Activated gamma-delta T cell treated with anti-CD3 and anti-CD28 coated beads, Interleukin-2, amount 50 U/mL, for 16 hours (primary cell): ENCODE measurements around the gene UBE2E2.

Experiments used
- DNase-seq: peaks from one replicate; pipeline ENCODE4 v3.0.0-alpha.2; 2020; ENCODE audit warnings: low read depth

Gene UBE2E2

GRCh38 chr3:23537101-23537551 lies 334.0 kb downstream of the UBE2E2 start:
- no peak for DNase-seq

DNA sequence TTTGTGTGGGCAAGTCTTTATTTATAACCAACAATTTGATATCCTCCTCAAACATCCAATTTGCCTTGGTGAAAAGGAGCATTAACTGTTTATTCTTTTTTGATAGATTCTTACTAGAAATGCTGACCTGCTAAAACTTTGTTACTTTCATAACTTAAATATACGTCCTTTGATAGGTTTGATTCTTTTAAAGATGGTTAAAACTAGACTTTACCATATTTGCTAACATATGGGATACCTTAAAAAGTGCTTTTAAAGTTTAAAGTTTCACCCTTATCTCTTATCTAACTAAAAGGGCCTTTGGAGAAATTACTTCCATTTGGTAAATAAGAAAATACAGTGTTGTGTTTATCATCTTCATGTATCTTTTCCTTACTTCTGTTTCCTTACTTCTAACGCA lies 336.1 kb downstream of the UBE2E2 start:
- no peak for DNase-seq

GRCh38 chr3:23540600-23540999 lies 337.5 kb downstream of the UBE2E2 start:
- no peak for DNase-seq

DNA sequence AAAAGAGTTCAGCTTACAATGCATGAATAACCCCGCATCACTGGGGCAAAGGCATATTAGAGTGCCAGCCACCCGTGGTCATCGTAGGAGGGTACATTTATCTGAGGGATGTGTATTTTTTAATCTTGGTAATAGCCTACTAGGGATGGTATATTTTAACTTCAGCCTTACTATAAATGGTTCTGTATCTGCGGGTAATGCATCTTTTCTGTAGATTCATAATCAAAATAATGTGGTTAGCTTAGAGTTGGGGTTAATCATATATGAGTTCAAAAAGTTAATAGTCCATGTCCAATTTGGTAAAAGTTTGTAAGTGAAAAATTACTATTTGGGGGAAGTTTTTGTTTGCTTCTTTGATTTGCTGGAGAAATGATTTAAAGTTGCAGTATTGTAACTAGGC lies 339.0 kb downstream of the UBE2E2 start:
- no peak for DNase-seq

GRCh38 chr3:23546181-23546580 lies 343.1 kb downstream of the UBE2E2 start:
- no peak for DNase-seq

DNA sequence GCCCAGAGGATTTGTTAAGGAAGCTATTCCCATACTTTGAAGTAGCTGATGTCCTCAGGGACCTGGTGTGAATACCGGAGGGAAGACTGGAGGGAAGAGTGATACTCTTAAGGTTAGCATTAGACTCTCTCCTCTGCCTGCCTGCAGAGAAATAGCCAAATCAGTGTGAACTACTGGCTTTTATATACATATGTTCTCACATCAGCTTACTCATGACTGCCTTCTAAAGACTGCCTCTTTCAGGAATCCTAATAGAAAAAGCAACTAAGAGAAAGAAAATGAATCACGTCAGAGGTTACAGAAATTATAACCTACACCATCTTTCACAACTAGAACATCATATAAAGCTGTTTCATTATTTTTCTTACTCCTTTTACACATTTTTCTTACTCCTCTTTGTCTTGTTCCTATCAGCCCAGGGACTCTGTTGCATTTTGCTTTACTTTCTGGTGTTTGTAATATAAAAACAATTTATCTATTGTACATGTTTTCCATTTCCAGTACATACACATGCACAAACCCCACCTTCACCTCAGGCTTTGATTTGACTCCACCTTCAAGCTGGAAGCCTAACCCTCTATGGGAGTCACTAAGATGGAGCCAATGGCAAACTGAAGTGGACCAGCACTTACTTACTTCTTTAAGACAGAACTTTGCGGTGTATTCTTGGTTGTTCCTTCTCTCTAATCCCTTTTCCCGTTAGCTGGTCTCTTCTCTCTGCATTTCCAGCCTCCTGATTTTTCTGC lies 345.0 kb downstream of the UBE2E2 start:
- no peak for DNase-seq

DNA sequence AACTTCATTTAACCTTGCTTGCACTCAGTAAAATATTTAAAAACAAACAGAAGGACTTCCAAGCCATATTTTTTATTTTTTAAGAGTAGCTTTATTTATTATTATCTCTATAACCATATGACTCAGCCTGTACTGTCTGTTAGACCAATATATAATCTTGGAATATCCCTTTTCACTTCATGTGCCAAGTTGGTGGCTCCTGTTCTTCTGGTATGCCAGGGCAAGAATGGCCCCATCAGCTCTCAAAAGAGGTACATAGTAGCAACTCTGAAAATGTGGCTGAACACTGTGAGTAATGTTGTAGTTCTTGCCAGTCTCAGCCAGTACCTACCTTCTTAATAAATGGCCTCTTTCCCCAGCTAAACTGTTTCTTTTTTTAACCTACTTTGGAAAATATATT lies 345.6 kb downstream of the UBE2E2 start:
- DNase-seq: no peak

DNA sequence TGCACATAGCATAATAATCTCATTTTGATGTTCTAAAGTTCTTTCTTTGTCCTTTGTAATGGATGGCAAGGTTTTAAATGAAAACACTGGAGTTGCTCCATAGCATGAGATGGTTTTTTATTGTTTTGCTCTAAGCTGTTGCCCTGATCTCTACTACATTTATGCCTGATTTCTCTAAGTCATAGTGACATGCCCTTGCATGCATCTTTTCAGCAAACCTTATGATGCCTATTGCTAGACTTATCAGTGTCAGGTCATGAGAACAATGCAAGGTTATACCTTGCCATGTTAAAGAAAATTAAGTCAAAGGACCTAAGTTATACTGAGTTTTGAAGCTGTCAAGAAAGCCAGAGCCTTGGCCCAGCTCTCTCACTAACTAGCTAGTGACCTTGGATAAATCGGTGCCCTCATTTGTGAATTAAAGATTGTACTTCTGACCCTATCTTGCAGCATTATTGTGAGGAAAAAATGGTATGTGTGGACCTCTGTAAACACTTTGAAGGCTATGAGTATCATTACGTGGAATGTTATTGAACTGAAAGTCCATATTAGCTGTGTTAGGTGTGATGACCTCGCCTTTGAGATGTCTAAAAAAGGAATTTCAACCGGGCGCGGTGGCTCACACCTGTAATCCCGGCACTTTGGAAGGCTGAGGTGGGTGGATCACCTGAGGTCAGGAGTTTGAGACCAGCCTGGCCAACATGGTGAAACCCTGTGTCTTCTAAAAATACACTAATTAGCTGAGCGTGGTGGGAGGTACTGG lies 346.2 kb downstream of the UBE2E2 start:
- DNase-seq: no peak

DNA sequence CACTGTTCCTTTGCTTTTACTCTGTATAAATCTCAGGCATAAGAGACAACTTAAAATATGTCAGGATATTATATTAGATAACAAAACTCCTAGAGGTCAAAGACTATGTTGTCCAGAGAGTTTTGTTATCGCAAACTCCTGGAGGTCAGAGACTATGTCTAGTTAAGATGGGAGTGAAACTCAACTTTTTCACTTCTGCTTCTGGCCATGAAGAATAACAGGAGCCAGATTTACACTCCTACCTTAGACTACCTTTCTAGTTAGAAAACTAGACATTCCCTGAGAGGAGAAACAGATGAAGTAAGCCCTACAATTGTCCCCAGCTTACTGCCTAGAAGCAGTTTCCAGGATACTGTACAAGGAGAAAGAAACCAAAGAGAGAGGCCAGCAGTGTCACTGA lies 347.3 kb downstream of the UBE2E2 start:
- no peak for DNase-seq

- DNase-seq: no peak
Observed at GRCh38 chr3:23552506-23552905, 349.4 kb downstream of the UBE2E2 start.

GRCh38 chr3:23553353-23553752 lies 350.2 kb downstream of the UBE2E2 start:
- no peak for DNase-seq

DNA sequence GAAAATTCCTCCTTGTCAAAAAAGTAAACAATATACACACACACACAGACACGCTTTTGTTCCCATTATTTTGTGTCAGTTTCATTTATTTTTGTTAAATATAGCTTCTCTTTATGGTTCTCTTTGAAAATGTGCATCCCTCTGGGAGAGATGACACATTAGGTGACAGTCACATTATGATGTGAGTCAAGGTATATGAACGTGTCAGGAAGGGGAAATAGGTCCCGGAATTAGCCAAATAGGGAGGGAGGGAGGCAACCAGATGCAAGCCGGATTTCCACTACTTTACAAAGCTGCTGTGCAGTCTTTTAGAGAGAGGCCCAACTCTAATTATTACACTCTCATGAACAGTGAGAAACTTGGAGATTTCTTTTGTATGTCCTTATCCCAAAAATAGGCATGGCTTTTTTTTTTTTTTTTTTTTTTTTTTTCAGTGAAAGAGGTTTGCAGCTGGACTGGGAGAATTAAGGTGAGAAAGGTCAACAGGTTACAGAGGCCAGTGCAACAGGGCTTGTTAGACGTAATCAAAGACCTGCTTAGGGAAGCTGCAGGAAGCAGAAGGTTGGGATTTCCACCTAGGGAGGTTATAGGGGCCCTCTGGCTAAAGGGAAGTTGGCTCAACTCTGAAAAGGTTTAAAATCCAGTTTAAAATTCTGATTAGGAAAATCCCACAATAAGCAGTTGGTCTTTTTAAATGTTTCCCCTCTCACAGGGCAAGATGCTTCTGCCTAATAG lies 362.1 kb downstream of the UBE2E2 start:
- DNase-seq: no peak

DNA sequence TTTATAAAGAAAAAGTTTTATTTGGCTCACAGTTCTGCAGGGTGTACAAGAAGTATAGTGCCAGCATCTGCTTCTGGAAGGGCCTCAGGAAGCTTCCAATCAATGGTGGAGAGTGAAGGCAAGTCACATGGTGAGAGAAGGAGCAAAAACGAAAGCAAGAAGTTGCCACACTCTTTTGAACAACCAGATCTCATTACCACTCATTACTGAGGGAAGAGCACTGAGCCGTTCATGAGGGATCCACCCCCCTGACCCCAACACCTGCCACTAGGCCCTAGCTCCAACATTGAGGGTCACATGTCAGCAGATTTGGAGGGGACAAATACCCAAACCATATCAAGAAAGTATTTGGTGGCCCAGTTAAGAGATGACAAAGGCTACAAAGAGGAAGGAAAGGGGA lies 363.4 kb downstream of the UBE2E2 start:
- DNase-seq: no peak

DNA sequence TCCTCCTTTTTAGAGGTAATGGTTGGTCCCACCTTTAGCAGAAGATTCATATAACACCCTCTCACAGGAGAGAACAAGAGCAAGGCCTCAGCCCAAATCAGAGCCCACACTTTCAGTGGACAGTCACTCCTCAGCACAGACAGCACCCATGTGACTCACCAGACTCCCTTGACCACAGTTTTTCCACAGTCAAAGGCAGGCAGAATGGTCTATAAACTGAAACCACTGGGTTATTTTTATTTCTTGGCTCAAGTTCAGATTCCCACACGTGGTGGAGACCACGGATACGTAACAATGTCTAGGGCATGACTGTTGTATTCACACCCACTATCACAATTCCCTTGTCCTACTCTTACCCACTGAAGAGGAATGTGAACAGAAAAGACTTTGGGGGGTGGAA lies 364.8 kb downstream of the UBE2E2 start:
- no peak for DNase-seq

DNA sequence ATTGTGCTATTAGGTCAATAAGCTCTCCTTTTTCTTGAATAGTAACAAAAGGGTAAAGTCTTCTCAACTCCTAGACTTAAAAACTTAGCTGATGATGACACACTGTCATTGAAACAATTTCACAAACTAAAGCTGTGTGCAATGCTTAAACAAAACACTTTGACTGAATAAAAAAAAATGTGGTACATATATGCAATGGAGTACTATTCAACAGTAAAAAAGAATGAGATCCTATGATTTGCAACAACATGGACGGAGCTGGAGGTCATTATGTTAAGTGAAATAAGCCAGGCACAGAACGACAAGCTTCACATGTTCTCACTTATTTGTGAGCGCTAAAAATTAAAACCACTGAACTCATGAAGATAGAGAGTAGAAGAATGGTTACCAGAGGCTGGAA lies 370.7 kb downstream of the UBE2E2 start:
- no peak for DNase-seq

GRCh38 chr3:23574822-23575315 lies 371.7 kb downstream of the UBE2E2 start:
- DNase-seq: no peak

DNA sequence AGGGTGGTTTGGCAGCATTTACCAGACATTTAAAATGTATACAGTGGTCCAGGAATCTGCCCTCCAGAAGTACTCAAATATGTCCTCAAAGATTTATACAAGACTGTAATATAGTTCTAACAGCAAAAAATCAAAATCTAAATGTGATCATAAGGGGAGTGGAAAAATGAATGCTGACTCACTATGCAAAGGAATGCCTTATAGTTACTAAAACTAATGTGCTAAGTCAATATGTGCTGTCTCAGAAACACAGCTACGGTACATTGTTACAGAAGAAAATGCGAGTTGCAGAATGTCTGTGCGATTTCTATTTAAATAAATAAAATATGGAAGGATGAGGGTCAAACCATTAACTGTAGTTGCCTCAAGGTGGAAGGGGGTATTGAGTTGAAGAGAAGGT lies 372.6 kb downstream of the UBE2E2 start:
- no peak for DNase-seq

DNA sequence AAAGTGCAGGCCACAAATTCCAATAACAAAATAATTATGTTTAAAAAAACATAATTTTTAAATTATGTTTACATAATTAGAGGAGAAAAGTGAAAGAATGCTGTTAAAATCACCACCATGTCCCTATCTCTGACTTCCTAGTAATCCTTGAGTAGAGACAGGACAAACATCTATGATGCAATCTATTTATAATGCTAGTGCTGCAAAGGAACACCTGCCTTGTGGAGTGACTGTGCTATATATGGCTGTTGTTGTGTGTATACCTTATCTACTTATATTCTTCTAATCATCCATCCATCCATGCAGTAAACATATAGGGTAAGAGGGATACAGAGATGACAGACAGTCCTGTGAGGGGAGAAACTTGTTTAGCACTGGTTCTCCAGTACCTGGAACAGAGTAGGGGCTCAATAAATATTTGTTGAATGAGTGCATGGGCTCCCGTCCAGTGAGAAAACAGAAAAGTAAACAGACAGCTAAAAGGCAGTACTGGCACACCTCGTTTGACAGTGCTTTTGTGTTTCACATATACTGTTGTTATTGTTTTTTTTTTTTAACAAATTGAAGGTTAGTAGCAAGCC lies 373.3 kb downstream of the UBE2E2 start:
- no peak for DNase-seq

GRCh38 chr3:23580096-23580713 lies 377.1 kb downstream of the UBE2E2 start:
- DNase-seq: no peak

DNA sequence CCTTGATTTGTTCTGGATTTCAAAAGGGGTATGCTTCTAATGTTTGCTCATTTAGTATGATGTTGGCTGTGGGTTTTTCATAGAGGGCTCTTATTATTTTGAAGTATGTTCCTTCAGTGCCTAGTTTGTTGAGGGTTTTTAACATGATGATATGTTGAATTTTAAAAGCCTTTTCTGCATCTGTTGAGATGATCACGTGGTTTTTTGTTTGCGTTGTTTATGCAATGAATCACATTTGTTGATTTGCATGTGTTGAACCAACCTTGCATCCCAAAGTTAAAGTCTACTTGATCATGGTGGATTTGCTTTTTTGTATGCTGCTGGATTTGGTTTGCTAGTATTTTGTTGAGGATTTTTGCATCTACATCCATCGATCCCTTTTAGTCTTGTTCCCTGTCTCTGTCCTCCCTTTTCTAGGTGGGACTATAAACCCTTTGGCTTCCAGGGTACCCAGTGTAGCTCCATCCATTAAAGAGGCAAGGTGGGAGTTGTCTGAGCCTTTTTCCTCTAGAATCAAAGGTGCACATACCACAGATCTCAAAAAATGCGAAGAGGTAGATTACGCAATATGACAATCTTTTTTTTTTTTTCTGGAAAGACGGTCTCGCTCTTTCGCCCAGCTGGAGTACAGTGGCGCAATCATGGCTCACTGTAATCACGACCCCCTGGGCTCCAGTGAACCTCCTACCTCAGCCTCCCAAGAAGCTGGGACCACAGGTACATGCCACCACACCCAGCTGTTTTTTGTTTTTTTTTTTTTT lies 381.0 kb downstream of the UBE2E2 start:
- no peak for DNase-seq

DNA sequence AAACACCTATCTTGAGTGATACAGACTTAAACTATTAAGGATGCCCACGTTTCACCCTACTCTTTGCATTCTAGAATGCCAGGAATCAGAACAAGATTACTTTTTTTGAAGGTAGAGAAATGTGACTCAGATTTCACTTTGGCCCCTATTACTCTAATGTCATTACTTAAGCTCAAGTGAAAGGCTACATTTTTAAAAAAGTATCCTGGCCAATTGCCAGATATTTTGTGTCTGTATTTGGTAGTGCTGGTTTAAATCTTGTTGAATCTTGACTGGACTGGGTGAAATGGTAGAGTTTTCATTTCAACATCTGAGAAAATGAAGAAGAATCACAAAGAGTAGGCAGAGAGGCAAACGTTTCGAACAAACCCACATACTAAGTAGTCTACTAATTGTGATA lies 384.4 kb downstream of the UBE2E2 start:
- no peak for DNase-seq
